Measurements from ENCODE around the gene CDC42BPG. TPM values are rescaled to one million over a fixed set of nuclear protein-coding genes. Genes with fewer than 3 reads are reported as not detected.

CDC42BPG gene
- total and polyA plus RNA-seq, 11 donors: 0.12 to 0.50 (median 0.20) TPM; not detected in 1

GRCh38 chr11:64838600-64839334, 5.7 kb downstream of the CDC42BPG start:
- Histone ChIP-seq H3K27ac (no peak overlapping the region), H3K4me3 (no peak overlapping the region), H3K36me3 (no peaks in the 10 kb centered on the region), H3K9me3 (no peaks in the 10 kb centered on the region), H3K27me3 (no peaks in the 10 kb centered on the region), H3K4me1 (no peaks in the 10 kb centered on the region)
- no peak for ATAC-seq
- no peak for TF ChIP-seq POLR2A (IDR thresholded peaks at IDR 0.05)
- no peak for TF ChIP-seq CTCF (IDR thresholded peaks at IDR 0.05)
- intact Hi-C loops (cut with DNase I): no loop called here
- DNase-seq: no peak
- 89 to 95% (median 93%) methylated on average over 18 to 28 of the region's 28 CpGs for WGBS, 4 donors

GRCh38 chr11:64837887-64838351, 6.5 kb downstream of the CDC42BPG start:
- ATAC-seq: no peak
- H3K36me3 ChIP-seq: no peaks in the 10 kb centered on the region
- intact Hi-C loops (cut with DNase I): no loop called here

GRCh38 chr11:64836448-64837072, 7.9 kb downstream of the CDC42BPG start:
- ATAC-seq (no peak), DNase-seq (no peak)
- TF ChIP-seq POLR2A (IDR thresholded peaks at IDR 0.05): no peak
- no peak for TF ChIP-seq CTCF (IDR thresholded peaks at IDR 0.05)
- H3K4me3 ChIP-seq: no peak overlapping the region
- H3K36me3 ChIP-seq: no peaks in the 10 kb centered on the region
- 78 to 88% (median 82%) methylated on average over 2 to 16 of the region's 16 CpGs for WGBS, 4 donors
- no peaks in the 10 kb centered on the region for H3K27me3 ChIP-seq
- intact Hi-C loops (cut with DNase I): no loop called here
- no peaks in the 10 kb centered on the region for H3K9me3 ChIP-seq
- no peaks in the 10 kb centered on the region for H3K4me1 ChIP-seq
- no peak overlapping the region for H3K27ac ChIP-seq

More at GRCh38 chr11:64837887-64838351, 6.5 kb downstream of the CDC42BPG start:
- no peaks in the 10 kb centered on the region for H3K4me1 ChIP-seq
- TF ChIP-seq CTCF (IDR thresholded peaks at IDR 0.05) (no peak), POLR2A (IDR thresholded peaks at IDR 0.05) (no peak)
- H3K27ac ChIP-seq: no peak overlapping the region
- no peak for DNase-seq
- WGBS, 4 donors: 93 to 96% (median 95%) methylated on average over 9 to 10 of the region's 10 CpGs
- no peak overlapping the region for H3K4me3 ChIP-seq
- no peaks in the 10 kb centered on the region for H3K9me3 ChIP-seq
- no peaks in the 10 kb centered on the region for H3K27me3 ChIP-seq

- Histone ChIP-seq H3K27me3 (no peaks in the 10 kb centered on the region), H3K4me1 (no peaks in the 10 kb centered on the region), H3K27ac (no peak overlapping the region), H3K9me3 (no peaks in the 10 kb centered on the region), H3K4me3 (no peak overlapping the region), H3K36me3 (no peaks in the 10 kb centered on the region)
- DNase-seq (no peak), ATAC-seq (no peak)
- intact Hi-C loops (cut with DNase I): no loop called here
- WGBS, 4 donors: 89 to 95% (median 91%) methylated on average over 12 to 17 of the region's 17 CpGs
- TF ChIP-seq CTCF (IDR thresholded peaks at IDR 0.05) (no peak), POLR2A (IDR thresholded peaks at IDR 0.05) (no peak)
Observed at GRCh38 chr11:64835616-64836447, 8.6 kb downstream of the CDC42BPG start.

All from heart left ventricle (tissue), 16 donors.